HepG2 (cell line): Measurements from ENCODE around the gene CADPS. TPM values are rescaled to one million over a fixed set of nuclear protein-coding genes. Genes with fewer than 3 reads are reported as not detected.

Experiments used
- ATAC-seq: fragments of 200-7000 bp; cut with Tn5 transposase; 3 replicates; pipeline ENCODE4 v1.9.1; 2020; ENCODE audit warnings: mild to moderate bottlenecking, moderate library complexity
- BruUV-seq: library from RNA; stranded (reverse); fragments of 400-500 nt; replicated peaks from 2 replicates; lab custom pipeline; 2021; lab: Mats Ljungman, UMichigan
- CTCF ChIA-PET: fragments of 300-600 bp; formaldehyde crosslinking; extraction: SDS; loops from one replicate; lab custom pipeline; 2021; ENCODE audit warnings: low total read pairs, inconsistent platforms, low intra/inter-chr PET ratio; lab: Yijun Ruan, JAX
- POLR2A ChIA-PET: fragments of 350-600 bp; sonication (Branson Sonifier 250); formaldehyde crosslinking; loops from one replicate; lab custom pipeline; 2020; ENCODE audit warnings: antibody characterized with exemption, inconsistent platforms; lab: Yijun Ruan, JAX
- DNase-seq: peaks from one replicate; pipeline ENCODE4 v3.0.0-alpha.2; 2015; ENCODE audit warnings: low spot score
- FAIRE-seq: peaks from 3 replicates; lab custom pipeline; 2011; peaks lifted over from hg19 to GRCh38; lab: Jason Lieb, UNC
- H2AFZ ChIP-seq: one replicate; pipeline ENCODE4 v1.6.1; 2011; ENCODE audit warnings: low read length, inconsistent platforms
- H3K27ac ChIP-seq: fragments of 300-600 bp; 3 replicates; pipeline ENCODE4 v1.8.0; 2011; ENCODE audit warnings: mixed run types, mild to moderate bottlenecking, mixed read lengths, low read length, inconsistent platforms; ENCODE audit not compliant: insufficient read depth; ENCODE audit errors: extremely low read length
- H3K27me3 ChIP-seq, 2 experiments: fragments of 200-600 bp in 1 of 2; 2 replicates in 1 of 2; 3 replicates in 1 of 2; pipeline versions ENCODE4 v1.6.0 to v1.8.0; 2011; ENCODE audit warnings: low read length in 2 of 2, mild to moderate bottlenecking in 2 of 2, moderate library complexity in 2 of 2, inconsistent platforms in 1 of 2; ENCODE audit not compliant: insufficient read depth in 2 of 2, control insufficient read depth in 1 of 2
- H3K36me3 ChIP-seq, 2 experiments: fragments of 200-600 bp in 1 of 2; replicated peaks in 1 of 2; 2 replicates in 1 of 2; 3 replicates in 1 of 2; pipeline versions ENCODE4 v1.5.1 to v1.8.0; 2011; ENCODE audit warnings: low read length in 2 of 2, inconsistent platforms in 1 of 2; ENCODE audit not compliant: insufficient read depth in 2 of 2, control insufficient read depth in 1 of 2
- H3K4me1 ChIP-seq: 2 replicates; pipeline ENCODE4 v1.5.1; 2012; ENCODE audit warnings: low read length, inconsistent platforms; ENCODE audit not compliant: insufficient read depth
- H3K4me2 ChIP-seq: 2 replicates; pipeline ENCODE4 v1.6.0; 2011; ENCODE audit warnings: low read depth, low read length, inconsistent platforms
- H3K4me3 ChIP-seq, 3 experiments: fragments of 200-600 bp in 1 of 3; sonication (generic), shearing (Covaris generic) in 1 of 3; replicated peaks in 1 of 3; 2 replicates each; pipeline ENCODE4 v1.5.1; 2011 to 2016; ENCODE audit warnings: low read length in 3 of 3, inconsistent platforms in 2 of 3, low read depth in 2 of 3, mild to moderate bottlenecking in 2 of 3, control low read depth in 1 of 3, mixed read lengths in 1 of 3; ENCODE audit not compliant: insufficient read depth in 1 of 3
- H3K79me2 ChIP-seq: one replicate; pipeline ENCODE4 v1.6.1; 2011; ENCODE audit warnings: low read length, inconsistent platforms; ENCODE audit not compliant: insufficient read depth
- H3K9ac ChIP-seq: 2 replicates; pipeline ENCODE4 v1.6.0; 2011; ENCODE audit warnings: mild to moderate bottlenecking, low read depth, low read length, inconsistent platforms; ENCODE audit not compliant: insufficient read depth
- H3K9me3 ChIP-seq: 2 replicates; pipeline ENCODE4 v1.5.1; 2012; ENCODE audit warnings: mild to moderate bottlenecking, low read length
- H4K20me1 ChIP-seq: 2 replicates; pipeline ENCODE4 v1.6.0; 2011; ENCODE audit warnings: inconsistent platforms, mild to moderate bottlenecking, low read length, moderate library complexity; ENCODE audit not compliant: insufficient read depth
- EHMT2 ChIP-seq: fragments of 200-600 bp; sonication (generic); IDR thresholded peaks from 2 replicates; pipeline ENCODE4 v1.7.0; 2017; ENCODE audit warnings: antibody characterized with exemption, low read depth, low read length, borderline replicate concordance
- GATA4 ChIP-seq: sonication (generic); IDR thresholded peaks from 2 replicates; pipeline ENCODE4 v1.6.1; 2016; ENCODE audit warnings: antibody characterized with exemption, low read depth, borderline replicate concordance
- MAF1 ChIP-seq: sonication (generic); formaldehyde crosslinking; IDR thresholded peaks from 2 replicates; pipeline ENCODE4 v1.5.0; 2020; ENCODE audit warnings: missing genetic modification reagents, borderline replicate concordance
- PAX8 ChIP-seq: sonication (generic); formaldehyde crosslinking; IDR thresholded peaks from 2 replicates; pipeline ENCODE4 v1.8.0; 2022; ENCODE audit warnings: mild to moderate bottlenecking, missing genetic modification reagents, borderline replicate concordance
- SP2 ChIP-seq: sonication (generic); formaldehyde crosslinking; IDR thresholded peaks from 2 replicates; pipeline ENCODE4 v1.5.1; 2020; ENCODE audit warnings: mild to moderate bottlenecking, missing genetic modification reagents
- TMF1 ChIP-seq: sonication (generic); formaldehyde crosslinking; IDR thresholded peaks from 2 replicates; pipeline ENCODE4 v1.8.1; 2022; ENCODE audit warnings: low read depth, missing genetic modification reagents
- ZNF564 ChIP-seq: sonication (generic); formaldehyde crosslinking; IDR thresholded peaks from 2 replicates; pipeline ENCODE4 v1.8.1; 2023; ENCODE audit warnings: mild to moderate bottlenecking, missing genetic modification reagents
- ZNF629 ChIP-seq: sonication (generic); formaldehyde crosslinking; conservative IDR thresholded peaks from 2 replicates; pipeline ENCODE4 v1.5.0; 2020; ENCODE audit warnings: missing genetic modification reagents
- ZNF678 ChIP-seq: sonication (generic); formaldehyde crosslinking; IDR thresholded peaks from 2 replicates; pipeline ENCODE4 v1.4.0; 2020; ENCODE audit warnings: mild to moderate bottlenecking, missing genetic modification reagents
- WGBS: methylation state at CpG from one replicate; pipeline ENCODE4 v1.1.6; 2017; ENCODE audit warnings: low lambda C conversion rate; 5-methylcytosine and 5-hydroxymethylcytosine counted together
- in situ Hi-C: cut with HindIII; loops from 2 replicates; pipeline ENCODE4 v1.10.0; 2017; ENCODE audit warnings: low pct_unique_long_range_greater_than_20kb; ENCODE audit not compliant: extremely low pct_ligation_motif_present
- intact Hi-C: fragments of 100-400 bp; cut with micrococcal nuclease; formaldehyde crosslinking; loops from one replicate; pipeline ENCODE4 v1.10.0; 2022; ENCODE audit not compliant: unreplicated experiment
- polyA plus RNA-seq, 8 experiments: library from polyadenylated mRNA; depleted of rRNA in 3 of 8; stranded (reverse) in 7 of 8; unstranded in 1 of 8; fragments of >200 nt; fragmentation: Illumina TruSeq in 4 of 8; extraction: Trizol in 4 of 8; gene quantifications; 2 replicates each; pipeline versions ENCODE4 v1.2.1 to v1.2.3, GENCODE V29; 2011 to 2016; ENCODE audit warnings: low read depth in 4 of 8, missing spikeins in 1 of 8, mixed read lengths in 1 of 8; ENCODE audit not compliant: insufficient read depth in 1 of 8
- total RNA-seq, 5 experiments: library from RNA; depleted of rRNA; stranded (reverse); fragments of >200 nt; fragmentation: Illumina TruSeq; extraction: Trizol; gene quantifications; 2 replicates each; pipeline ENCODE4 v1.2.3, GENCODE V29; 2016; ENCODE audit warnings: low read depth in 1 of 5
- TF ChIP-seq, protein P1 (sequence below): IDR thresholded peaks from 2 replicates; pipeline ENCODE4 v1.6.1; 2016; ENCODE audit warnings: mild to moderate bottlenecking, missing biosample characterization, missing genetic modification reagents
- TF ChIP-seq, protein P2 (sequence below): sonication (generic); formaldehyde crosslinking; IDR thresholded peaks from 2 replicates; pipeline ENCODE4 v1.8.1; 2023; ENCODE audit warnings: mild to moderate bottlenecking, inconsistent platforms, moderate library complexity, missing genetic modification reagents, borderline replicate concordance
- TF ChIP-seq, protein P3 (sequence below): sonication (generic); formaldehyde crosslinking; IDR thresholded peaks from 2 replicates; pipeline ENCODE4 v1.4.0; 2020; ENCODE audit warnings: low read depth, missing genetic modification reagents

CADPS gene
- total and polyA plus RNA-seq, 2 of the 13 experiments (the other 11 are each of a cell fraction or from before 2014, with no cell fraction given) = not detected

DNA sequence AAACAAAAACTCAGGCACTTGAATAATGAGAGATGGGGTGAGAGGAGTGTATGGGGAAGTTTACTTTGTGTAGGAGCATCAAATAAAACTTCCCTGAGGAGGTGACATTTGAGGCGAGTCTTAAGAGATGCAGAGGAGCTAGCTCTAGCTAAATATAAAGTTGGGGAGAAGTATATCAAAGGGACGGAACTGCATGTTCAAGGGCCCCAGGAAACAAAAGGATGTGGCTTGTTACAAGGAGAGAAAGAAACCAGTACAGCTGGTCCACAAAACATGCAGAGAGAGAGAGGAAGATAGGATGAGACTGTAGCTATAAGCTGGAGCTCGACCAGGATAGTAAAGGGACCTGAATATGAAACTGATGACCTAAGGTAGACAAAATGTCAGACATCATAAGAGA lies 519.5 kb downstream of the CADPS start:
- BruUV-seq = no TSS peak
- TF ChIP-seq EHMT2 = no peak
- no peak for TF ChIP-seq MAF1 (CRISPR knock-in tag)
- TF ChIP-seq, protein P1, sequence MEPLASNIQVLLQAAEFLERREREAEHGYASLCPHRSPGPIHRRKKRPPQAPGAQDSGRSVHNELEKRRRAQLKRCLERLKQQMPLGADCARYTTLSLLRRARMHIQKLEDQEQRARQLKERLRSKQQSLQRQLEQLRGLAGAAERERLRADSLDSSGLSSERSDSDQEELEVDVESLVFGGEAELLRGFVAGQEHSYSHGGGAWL (CRISPR knock-in tag) = no peak
- TF ChIP-seq ZNF678 (CRISPR knock-in tag) = no peak
- TF ChIP-seq, protein P2, sequence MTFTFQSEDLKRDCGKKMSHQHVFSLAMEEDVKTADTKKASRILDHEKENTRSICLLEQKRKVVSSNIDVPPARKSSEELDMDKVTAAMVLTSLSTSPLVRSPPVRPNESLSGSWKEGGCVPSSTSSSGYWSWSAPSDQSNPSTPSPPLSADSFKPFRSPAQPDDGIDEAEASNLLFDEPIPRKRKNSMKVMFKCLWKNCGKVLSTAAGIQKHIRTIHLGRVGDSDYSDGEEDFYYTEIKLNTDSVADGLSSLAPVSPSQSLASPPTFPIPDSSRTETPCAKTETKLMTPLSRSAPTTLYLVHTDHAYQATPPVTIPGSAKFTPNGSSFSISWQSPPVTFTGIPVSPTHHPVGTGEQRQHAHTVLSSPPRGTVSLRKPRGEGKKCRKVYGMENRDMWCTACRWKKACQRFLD (CRISPR knock-in tag) = no peak
- no peak for TF ChIP-seq TMF1 (CRISPR knock-in tag)
- TF ChIP-seq PAX8 (CRISPR knock-in tag) = no peak
- TF ChIP-seq, protein P3, sequence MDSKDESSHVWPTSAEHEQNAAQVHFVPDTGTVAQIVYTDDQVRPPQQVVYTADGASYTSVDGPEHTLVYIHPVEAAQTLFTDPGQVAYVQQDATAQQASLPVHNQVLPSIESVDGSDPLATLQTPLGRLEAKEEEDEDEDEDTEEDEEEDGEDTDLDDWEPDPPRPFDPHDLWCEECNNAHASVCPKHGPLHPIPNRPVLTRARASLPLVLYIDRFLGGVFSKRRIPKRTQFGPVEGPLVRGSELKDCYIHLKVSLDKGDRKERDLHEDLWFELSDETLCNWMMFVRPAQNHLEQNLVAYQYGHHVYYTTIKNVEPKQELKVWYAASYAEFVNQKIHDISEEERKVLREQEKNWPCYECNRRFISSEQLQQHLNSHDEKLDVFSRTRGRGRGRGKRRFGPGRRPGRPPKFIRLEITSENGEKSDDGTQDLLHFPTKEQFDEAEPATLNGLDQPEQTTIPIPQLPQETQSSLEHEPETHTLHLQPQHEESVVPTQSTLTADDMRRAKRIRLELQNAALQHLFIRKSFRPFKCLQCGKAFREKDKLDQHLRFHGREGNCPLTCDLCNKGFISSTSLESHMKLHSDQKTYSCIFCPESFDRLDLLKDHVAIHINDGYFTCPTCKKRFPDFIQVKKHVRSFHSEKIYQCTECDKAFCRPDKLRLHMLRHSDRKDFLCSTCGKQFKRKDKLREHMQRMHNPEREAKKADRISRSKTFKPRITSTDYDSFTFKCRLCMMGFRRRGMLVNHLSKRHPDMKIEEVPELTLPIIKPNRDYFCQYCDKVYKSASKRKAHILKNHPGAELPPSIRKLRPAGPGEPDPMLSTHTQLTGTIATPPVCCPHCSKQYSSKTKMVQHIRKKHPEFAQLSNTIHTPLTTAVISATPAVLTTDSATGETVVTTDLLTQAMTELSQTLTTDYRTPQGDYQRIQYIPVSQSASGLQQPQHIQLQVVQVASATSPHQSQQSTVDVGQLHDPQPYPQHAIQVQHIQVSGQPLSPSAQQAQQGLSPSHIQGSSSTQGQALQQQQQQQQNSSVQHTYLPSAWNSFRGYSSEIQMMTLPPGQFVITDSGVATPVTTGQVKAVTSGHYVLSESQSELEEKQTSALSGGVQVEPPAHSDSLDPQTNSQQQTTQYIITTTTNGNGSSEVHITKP (CRISPR knock-in tag) = no peak
- TF ChIP-seq SP2 (CRISPR knock-in tag) = no peak
- TF ChIP-seq ZNF564 (CRISPR knock-in tag) = no peak
- no peak for TF ChIP-seq GATA4
- TF ChIP-seq ZNF629 (CRISPR knock-in tag) = no peak
- Histone ChIP-seq H3K4me3 (no peak overlapping the region), H3K9ac (no peak overlapping the region), H4K20me1 (no peaks in the 10 kb centered on the region), H3K4me1 (no peaks in the 10 kb centered on the region), H3K79me2 (no peaks in the 10 kb centered on the region), H2AFZ (no peak overlapping the region), H3K4me2 (no peak overlapping the region), H3K27ac (no peak overlapping the region), H3K9me3 (no peaks in the 10 kb centered on the region), H3K27me3 (peaks cover 0 to 12% of the 10 kb centered on the region in 2 experiments; a peak in 2 of 5 replicates), H3K36me3 (no peaks in the 10 kb centered on the region)
- no peak for ATAC-seq
- no peak for FAIRE-seq
- in situ Hi-C loops = no loop called here
- WGBS = 4% methylated on average over 3 of the region's 3 CpGs
- intact Hi-C loops = no loop called here
- CTCF ChIA-PET = no interaction called here
- DNase-seq = no peak
- POLR2A ChIA-PET = no interaction called here
